Measurements from ENCODE around the gene CALCOCO1. TPM values are rescaled to one million over a fixed set of nuclear protein-coding genes. Genes with fewer than 3 reads are reported as not detected.
"Not testable (repeated sequence)": the region's sequence is repeated elsewhere in the genome, so short reads cannot be mapped to it uniquely, and the experiment has no call there.

The CALCOCO1 gene, protein sequence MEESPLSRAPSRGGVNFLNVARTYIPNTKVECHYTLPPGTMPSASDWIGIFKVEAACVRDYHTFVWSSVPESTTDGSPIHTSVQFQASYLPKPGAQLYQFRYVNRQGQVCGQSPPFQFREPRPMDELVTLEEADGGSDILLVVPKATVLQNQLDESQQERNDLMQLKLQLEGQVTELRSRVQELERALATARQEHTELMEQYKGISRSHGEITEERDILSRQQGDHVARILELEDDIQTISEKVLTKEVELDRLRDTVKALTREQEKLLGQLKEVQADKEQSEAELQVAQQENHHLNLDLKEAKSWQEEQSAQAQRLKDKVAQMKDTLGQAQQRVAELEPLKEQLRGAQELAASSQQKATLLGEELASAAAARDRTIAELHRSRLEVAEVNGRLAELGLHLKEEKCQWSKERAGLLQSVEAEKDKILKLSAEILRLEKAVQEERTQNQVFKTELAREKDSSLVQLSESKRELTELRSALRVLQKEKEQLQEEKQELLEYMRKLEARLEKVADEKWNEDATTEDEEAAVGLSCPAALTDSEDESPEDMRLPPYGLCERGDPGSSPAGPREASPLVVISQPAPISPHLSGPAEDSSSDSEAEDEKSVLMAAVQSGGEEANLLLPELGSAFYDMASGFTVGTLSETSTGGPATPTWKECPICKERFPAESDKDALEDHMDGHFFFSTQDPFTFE
- 61.3 and 61.6 TPM in 2 replicates for total RNA-seq

DNA sequence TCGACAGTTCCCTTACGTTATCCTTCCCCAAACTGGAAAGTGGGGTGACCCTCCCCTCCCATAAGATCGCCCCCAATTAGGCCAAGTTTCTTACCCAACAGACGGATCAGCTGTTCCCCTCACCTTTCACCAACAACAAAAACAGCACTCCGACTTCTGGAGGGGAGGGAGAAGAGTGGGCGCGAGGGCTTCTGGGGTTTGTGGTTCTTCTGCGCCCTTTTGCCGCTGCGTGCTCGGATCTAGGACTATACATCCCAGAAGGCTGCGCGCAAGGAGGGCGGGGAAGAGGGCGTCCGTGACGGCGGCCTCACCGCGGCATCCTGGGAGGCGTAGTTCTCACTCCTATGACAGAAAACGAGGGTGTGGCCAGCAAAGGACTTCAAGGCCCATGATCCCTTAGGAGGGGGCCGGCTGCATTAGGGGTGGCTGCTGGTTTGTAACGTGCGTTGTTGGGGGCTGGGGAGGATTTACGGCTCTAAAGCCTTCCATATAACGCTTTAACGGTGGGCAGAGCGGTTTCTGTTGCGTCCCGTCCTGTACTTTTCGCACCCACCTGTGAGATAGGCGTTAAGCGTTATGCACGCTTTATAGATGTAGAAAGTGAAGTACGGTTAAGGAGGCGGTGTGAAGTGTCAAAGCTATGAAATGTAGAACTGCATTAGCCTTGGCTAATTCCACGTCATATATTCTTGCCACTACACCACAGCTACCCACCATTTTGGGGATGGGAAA, at the start of gene CALCOCO1:
Gene CALCOCO1, minus strand, starts transcription at position 143 of the 732 bp plus-strand sequence. CDS start 2,210 bp downstream, outside the sequence.
- intact Hi-C loops (cut with micrococcal nuclease) = loop anchor here (1.0 to 2.0 kb wide), 21 partner anchors 11 to 1987 kb away; partner anchors contain the start of genes ATF7, ATP5MC2, CBX5 and COPZ1

DNA sequence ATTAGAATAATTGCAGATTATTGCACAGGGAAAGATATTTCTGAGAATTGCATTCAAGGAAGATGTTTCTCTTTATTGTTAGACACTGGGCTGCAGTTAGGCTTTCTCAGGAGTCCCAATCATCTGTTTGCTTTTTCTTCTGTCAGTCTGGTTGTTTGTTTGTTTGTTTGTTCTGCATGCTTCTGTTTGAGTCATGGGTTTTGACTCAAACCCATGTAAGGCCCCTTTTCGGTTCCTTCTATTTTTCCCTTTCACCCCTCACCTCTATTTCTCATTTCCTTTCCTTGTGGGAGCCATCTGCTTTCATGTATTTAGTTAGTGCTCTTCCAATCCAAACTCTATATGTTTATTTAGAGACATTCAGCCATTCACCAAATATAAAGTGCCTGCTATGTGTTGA, 49.6 kb upstream of the CALCOCO1 start:
- intact Hi-C loops (cut with micrococcal nuclease) = no loop called here

DNA sequence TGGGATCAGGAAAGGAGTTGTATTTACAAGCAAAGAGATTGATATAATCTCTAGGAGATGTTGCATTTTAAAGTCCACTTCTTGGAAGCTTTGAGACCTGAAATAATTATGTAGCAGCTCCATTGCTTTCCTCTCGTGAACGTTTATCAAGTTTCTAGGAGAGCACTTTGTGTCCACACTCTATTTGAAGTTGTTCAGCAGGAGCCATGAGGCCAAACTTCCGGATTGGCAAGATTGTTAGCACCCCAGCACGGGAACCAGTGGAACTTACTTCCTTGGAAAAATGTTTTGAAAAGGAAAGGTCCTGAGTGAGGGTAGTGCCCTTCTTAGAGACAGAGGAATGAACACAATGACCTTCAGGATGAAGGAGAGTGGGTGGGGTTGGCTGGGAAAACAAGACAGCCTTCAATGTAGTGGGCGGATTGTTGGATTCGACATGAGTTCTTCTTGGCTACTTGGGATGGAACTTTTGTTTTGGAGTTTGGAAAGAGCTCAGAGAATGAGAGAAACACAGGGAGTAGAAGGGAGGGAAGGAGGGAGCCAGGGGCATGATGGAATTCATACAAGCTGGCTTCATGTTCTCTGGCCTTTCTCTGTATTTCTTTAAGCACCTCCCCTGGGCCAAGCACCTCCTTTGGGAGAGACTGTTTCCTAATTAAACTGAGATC, 48.4 kb upstream of the CALCOCO1 start:
- intact Hi-C loops (cut with micrococcal nuclease) = no loop called here

DNA sequence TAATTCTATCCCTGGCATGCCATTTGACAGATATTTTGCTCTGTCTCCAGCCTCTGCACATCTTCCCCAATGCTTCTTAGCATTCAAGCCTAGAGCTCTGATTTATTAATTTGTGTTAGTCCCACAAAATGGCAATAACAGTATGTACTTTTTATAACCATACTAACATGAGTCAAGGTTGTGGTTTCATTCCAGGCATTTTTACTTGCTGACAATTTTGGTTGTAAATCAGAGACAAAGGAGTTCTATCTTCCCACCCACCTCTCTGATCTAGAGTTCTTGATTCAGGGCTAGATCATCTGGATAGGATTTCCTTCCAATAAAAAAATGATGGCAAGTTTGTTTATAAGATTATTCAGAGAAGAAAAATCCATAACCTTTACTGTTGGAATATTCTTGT, 43.0 kb upstream of the CALCOCO1 start:
- intact Hi-C loops (cut with micrococcal nuclease) = no loop called here

DNA sequence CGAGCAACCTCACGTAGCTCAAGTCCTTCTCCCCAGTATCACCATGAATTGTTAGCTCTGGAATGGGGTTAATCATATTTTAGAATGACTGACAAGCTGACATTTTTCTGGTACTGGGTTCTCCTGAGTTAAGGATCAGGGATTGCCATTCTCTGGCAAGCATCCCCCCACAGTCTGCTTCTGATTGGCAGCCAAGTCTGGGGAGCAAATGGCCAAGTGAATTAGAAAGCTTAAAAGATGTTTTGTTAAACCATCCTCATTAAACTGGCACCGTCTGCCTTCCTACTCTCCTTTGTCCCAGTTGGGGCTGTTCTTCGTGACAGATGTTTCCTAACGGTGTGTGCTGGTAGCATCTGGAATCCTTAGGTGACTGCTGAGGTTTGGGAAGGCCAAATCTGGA, 41.7 kb upstream of the CALCOCO1 start:
- intact Hi-C loops (cut with micrococcal nuclease) = no loop called here

DNA sequence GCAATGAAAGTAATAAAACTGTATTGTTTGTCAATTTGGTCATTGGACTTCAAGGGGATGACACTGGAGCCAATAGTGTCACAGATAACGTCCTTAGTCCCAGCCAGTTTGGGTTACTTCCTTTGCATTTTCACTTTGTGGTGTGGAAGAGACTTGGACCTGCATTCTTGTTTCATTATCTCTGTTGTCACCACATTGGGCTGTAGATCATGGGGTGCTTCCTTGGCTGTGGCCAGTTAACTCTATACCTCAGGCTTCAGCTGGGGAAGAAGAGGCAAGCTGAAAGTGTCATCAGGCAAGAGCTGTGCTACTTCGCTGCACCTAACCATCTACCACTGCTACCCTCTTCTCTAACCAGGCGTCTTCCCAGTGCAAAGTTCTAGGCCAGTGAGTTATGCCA, 39.6 kb upstream of the CALCOCO1 start:
- intact Hi-C loops (cut with micrococcal nuclease) = no loop called here

DNA sequence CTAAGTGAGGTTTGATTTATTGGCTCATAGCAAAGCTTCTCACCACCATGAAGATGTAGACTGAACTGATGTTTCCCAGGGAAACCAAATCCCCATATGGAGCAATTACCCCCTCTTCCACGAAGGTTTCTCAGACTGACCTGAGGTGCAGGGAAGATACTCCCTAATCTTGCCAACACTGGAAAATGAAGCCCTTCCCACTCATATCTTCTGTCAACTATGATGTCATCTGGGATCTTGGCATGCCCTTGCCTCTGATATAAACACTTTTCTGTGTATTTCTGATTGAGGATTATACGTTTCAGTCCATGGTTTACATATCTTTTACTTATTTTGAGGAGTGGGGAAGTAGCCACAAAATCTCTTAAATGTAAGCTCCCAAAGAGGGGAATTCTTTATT, 38.6 kb upstream of the CALCOCO1 start:
- intact Hi-C loops (cut with micrococcal nuclease) = no loop called here

DNA sequence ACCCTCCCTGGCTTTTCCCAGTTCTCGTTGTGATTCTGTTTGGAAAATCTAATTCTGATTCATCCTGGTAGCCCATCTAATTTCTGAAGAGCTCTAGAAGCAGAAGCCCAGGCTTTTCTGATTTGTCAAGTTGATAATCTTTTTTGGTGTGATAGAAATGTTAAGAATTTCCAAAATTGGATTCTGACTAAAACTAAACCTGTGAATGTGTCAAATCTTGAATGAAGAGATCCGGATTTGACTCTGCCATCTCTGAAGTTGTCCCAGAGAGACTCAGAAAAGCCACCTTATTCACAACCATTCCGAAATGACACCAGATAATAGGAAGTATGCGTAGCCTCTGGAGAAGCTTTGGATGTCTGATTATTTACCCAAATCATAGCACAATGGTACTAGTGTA, 37.4 kb upstream of the CALCOCO1 start:
- intact Hi-C loops (cut with micrococcal nuclease) = no loop called here

DNA sequence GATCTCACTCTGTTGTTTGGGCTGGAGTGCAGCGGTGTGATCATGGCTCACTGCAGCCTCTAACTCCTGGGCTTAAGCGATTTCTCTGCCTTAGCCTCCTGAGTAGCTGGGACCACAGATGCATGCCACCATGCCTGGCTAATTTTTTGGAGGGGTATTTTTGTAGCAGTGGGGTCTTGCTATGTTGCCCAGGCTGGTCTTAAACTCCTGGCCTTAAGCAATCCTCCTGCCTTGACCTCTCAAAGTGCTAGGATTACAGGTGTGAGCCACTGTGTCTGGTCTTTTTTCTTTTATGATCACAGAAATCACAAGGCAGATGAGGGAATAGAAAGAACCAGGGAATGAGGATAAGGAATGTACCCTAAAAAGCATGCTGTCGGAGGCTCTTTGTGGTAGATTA, 35.5 kb upstream of the CALCOCO1 start:
- intact Hi-C loops (cut with micrococcal nuclease) = not testable (repeated sequence)

DNA sequence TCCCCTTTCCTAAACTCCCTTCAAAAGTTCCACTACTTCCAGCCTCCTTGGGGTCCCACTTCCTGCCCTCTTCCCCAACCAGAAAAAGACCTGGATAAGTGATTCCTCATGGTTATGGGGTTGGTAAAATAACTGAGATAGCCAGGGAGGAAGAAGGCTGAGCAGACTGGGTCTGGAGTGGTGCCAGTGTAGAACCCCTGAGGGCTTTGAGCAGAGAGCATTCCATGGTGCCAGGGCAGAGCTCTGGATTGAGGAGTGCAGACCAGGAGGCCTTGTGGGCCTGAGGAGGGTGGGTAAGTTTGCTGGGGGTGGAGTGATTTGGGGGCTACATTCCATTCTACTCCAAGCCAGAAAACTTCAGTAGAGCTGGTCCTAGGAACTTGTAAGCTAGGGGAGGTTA, 34.1 kb upstream of the CALCOCO1 start:
- intact Hi-C loops (cut with micrococcal nuclease) = no loop called here

DNA sequence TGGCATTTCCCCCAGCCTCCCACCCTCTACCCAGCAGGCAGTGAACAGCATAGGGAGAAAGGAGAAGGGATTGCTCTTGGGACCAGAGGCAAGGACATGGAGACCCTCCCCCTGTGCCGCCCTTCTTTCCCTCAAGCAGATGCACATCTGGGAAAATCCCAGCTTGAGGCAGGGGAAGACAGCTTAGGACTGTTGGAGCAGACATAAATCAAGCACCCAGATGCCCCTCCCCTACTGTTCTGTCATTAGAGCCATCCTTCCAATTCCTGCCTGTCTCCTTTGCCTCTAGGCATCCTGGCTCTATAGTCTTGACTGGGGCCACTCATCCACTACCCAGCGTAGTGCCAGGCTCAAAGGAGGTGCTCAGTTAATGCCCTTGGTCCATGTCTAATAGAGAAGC, 32.0 kb upstream of the CALCOCO1 start:
- intact Hi-C loops (cut with micrococcal nuclease) = no loop called here

DNA sequence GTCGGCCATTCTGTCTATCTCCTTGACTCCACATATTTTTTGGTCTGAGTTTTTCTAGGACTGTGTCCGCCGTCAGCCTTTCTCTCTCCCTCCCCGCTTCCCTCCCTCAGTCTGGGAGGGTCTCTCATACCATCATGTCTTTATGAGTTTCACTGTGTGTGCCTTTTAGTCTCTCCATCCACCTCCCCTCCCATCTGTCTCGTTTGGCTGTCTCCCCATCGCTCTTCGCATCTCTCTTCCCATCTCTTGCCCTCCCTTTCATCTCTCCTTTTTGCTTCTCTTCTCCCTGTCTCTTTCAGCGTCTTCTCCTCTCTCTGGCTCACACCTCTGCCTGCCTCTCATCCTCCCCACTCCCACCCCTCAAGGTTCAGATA, 31.5 kb upstream of the CALCOCO1 start:
- intact Hi-C loops (cut with micrococcal nuclease) = no loop called here

DNA sequence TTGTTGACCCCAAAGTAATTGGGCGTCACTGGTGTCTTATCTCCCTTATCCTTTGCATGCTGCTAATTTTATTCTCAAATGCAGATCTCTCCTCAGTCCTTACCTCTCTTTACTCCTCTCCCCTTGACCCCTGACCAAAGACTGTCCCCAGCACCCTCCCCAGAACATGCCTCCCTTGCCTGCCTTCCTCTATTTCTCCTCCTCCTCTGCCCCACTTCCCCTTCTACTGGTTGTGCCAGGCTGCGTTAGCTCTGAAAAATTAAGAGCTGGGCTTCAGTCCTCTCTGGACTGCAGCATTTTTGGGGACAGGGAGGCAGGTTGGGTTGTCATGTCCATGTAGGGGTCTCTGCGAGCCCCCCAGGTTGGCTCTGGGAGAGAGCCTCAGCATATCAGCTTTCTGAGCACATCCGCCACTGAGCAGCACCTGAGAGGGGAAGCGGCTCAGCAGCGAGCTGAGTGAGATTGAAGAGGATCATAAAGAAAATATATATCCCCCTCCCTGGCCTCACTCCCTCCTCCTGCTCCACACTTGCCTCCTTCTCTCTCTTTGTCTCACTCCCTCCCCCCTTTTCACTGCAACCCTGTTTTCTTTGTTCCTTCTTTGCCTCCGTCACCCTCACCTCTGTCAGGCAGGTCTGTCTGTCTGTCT, 31.0 kb upstream of the CALCOCO1 start:
- intact Hi-C loops (cut with micrococcal nuclease) = no loop called here

DNA sequence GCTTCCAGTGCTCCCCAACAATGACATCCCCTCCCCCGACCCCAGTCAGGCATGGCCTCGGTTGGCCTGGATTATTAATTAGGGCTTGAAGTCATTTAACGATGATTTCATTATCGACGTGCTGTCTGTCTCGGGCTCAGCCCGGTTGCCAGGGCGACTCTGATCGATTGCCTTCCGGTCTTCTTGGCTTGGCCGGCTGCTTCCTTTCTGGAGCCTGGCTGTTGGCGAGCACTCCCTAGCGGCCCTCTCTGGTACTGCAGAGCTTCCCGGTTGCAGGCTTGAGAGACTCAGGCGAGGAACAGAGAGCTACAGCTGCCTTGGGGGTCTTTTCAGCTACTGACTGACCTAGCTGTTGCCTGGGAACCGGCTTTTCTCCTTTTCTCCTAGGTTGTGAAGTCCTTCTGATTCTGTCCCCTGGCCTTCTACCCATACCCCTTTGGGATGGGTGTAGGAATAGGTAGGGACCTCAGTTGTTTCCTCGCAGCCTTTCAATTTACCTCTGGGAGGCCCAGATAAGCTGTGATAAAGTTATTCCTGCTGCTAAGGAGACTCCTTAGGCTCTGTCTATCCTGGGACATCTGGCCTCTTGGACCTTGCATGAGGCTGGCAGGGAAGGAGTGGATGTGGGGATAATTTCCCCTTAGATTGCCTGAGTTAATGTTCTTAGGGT, 30.0 kb upstream of the CALCOCO1 start:
- intact Hi-C loops (cut with micrococcal nuclease) = loop anchor here (1.0 kb wide), 2 partner anchors 11 to 30 kb away; partner anchors contain the start of gene CALCOCO1

DNA sequence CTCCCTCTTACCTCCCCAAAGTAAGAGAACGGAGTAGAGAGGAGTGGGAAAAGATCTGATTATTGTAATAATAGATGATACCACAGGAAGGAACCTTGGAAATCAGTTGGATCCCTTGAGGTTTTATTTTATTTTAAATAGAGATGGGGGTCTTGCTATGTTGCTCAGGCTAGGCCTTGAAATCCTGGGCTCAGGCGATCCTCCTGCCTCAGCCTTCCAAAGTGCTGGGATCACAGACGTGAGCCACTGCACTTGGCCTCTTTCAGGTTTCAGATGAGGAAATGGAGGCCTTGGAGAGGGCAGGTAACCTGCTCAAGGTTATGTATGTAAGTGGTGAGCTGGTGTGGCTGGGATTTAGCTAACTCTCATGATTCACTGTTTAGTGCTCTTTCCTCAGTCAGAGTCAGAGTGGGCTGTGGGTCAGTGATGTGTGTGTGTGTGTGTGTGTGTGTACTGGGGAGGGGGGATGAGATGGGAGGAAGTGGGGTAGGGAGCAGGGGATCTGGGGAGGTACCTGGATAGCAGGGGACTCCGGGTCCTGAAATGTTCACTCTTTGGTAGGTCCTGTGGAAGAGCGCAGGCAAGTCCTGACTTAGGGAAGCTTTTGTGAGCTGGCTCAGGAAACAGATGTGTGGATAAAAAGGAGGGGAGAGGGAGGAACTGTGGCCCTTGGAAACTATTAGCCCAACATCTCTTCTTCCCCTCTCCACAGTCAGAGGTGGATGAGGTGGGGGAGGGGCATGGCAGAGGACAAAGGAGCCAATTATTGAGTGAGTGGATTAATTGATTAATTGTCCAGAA, 29.2 kb upstream of the CALCOCO1 start:
- intact Hi-C loops (cut with micrococcal nuclease) = loop anchor here (1.0 kb wide), 2 partner anchors 10 to 29 kb away; partner anchors contain the start of gene CALCOCO1

DNA sequence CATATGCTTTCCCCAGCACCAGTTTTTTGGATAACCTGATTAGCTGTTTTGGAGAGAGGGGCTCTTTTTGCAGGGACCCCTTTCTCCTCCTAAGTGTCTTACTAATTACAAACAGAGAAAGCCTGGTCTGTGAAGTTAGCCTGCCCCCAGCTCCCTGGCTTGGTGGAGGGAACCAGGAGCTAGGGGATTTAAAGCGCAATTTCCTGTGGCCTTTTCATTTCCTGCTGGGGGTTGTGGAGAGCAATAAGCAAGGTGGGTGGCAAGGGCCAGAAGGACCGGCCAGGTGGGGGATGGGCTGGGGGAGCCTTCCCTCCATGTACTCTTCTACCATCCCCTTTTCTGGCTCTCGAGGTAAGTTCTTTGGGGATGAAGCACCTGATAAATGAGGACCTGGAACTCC, 28.6 kb upstream of the CALCOCO1 start:
- intact Hi-C loops (cut with micrococcal nuclease) = no loop called here

DNA sequence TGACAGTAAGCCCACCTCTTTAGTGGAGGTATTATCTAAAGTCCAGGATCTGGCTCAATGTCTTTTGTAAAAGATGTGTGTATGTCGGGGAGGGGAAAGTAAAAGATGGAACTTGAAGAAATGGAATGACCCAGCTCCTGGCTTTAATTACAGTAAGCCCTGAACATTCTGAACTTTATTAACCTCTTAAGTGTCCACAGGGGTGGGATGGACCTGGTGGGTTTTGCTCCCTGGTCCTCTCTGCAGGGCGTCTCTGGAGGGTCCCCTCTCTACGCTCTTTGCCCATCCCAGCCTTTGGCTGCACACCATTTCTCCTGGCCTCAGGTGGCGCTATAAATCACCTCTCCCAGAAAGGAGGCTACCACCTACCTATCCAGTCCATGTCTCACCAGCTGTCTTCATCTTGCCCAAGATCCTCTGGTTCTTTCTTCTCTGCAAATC, 28.2 kb upstream of the CALCOCO1 start:
- intact Hi-C loops (cut with micrococcal nuclease) = no loop called here

DNA sequence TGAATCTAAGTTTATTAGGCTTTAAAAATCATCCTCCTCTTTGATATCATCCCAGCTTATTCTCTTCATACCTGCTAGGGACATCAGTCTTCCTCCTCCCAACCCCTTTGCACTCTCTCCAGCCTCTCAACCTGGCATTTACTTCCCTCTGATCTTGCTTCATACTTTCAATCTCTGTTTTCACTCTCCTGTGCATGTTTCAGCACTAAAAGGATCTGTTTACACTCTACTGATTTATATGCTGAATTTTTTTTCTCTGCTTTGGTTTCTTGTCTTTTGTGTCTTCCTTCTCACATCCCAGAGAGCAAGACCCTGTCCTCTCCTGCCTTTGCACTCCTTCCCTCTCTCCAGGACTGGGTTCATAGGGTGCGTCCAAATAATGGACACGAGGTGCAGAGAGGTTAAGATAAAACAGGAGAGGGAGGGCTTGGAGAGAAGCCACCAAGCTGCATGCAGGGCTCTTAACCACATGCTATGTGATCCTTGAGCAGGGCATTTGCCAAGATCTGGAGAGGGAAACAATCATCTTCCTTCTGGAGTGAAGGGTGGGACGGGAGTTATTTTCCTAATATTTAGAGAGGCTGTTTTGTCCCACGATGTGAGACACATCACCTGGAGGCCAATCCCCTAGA, 27.5 kb upstream of the CALCOCO1 start:
- intact Hi-C loops (cut with micrococcal nuclease) = no loop called here

DNA sequence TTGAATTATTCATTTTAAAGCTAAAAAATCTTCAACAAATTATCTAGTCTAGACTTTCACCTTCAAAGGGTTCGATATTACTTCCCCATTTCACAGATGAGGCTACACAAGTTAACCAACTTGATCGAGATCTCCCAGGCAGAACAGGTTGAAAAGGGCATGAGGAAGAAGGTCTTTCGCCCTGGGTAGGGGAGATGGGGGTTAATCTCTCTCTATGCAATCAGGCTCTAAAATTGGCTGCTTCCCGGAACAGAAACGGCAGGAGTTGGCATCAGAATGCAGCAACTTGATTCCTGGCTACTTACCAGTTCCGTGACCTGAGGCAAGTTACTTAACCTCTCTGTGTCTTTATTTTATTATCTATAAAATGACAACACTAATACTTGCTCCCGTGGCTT, 26.9 kb upstream of the CALCOCO1 start:
- intact Hi-C loops (cut with micrococcal nuclease) = no loop called here
